Activated CD4-positive, CD25-positive, alpha-beta regulatory T cell treated with anti-CD3 and anti-CD28 coated beads, Interleukin-2, amount 50 U/mL, for 16 hours (primary cell): Measurements from ENCODE around the gene LDLRAD2.
"Not testable (repeated sequence)": the region's sequence is repeated elsewhere in the genome, so short reads cannot be mapped to it uniquely, and the experiment has no call there.

Source experiments
- DNase-seq: peaks from one replicate; pipeline ENCODE4 v3.0.0-alpha.2; 2020; ENCODE audit warnings: low read depth, low spot score

Gene LDLRAD2

GRCh38 chr1:21783679-21784603, 28.1 kb upstream of the LDLRAD2 start:
- no peak for DNase-seq

GRCh38 chr1:21785764-21786163, 26.3 kb upstream of the LDLRAD2 start:
- not testable (repeated sequence) for DNase-seq

GRCh38 chr1:21786640-21787039, 25.4 kb upstream of the LDLRAD2 start:
- DNase-seq = no peak

GRCh38 chr1:21793104-21793503, 19.0 kb upstream of the LDLRAD2 start:
- DNase-seq = no peak

GRCh38 chr1:21794656-21795055, 17.4 kb upstream of the LDLRAD2 start:
- no peak for DNase-seq

- no peak for DNase-seq
Observed at GRCh38 chr1:21795075-21795474, 17.0 kb upstream of the LDLRAD2 start.

GRCh38 chr1:21799730-21800129, 12.3 kb upstream of the LDLRAD2 start:
- no peak for DNase-seq

- DNase-seq = no peak
Observed at GRCh38 chr1:21801100-21801499, 11.0 kb upstream of the LDLRAD2 start.

GRCh38 chr1:21804536-21804935, 7.5 kb upstream of the LDLRAD2 start:
- DNase-seq = no peak

- DNase-seq = no peak
Observed at GRCh38 chr1:21813542-21813941, 1.5 kb downstream of the LDLRAD2 start.

GRCh38 chr1:21814241-21814918, 2.3 kb downstream of the LDLRAD2 start:
- no peak for DNase-seq

GRCh38 chr1:21814981-21815582, 3.0 kb downstream of the LDLRAD2 start:
- DNase-seq = no peak

GRCh38 chr1:21815724-21816321, 3.8 kb downstream of the LDLRAD2 start:
- no peak for DNase-seq

GRCh38 chr1:21816602-21817302, 4.7 kb downstream of the LDLRAD2 start:
- DNase-seq = no peak

GRCh38 chr1:21818656-21819055, 6.6 kb downstream of the LDLRAD2 start:
- no peak for DNase-seq

- DNase-seq = no peak
Observed at GRCh38 chr1:21820597-21821232, 8.7 kb downstream of the LDLRAD2 start.

GRCh38 chr1:21821385-21822019, 9.4 kb downstream of the LDLRAD2 start:
- DNase-seq = no peak

- no peak for DNase-seq
Observed at GRCh38 chr1:21822349-21822748, 10.3 kb downstream of the LDLRAD2 start.

GRCh38 chr1:21823206-21823979, 11.3 kb downstream of the LDLRAD2 start:
- no peak for DNase-seq
